Kidney glomerular epithelial cell (primary cell): Measurements from ENCODE around the gene SLC16A12.
"Not testable (repeated sequence)": the region's sequence is repeated elsewhere in the genome, so short reads cannot be mapped to it uniquely, and the experiment has no call there.

ENCODE experiments used
- DNase-seq: peaks from one replicate; lab custom pipeline; 2025; lab: John Stamatoyannopoulos, UW

The SLC16A12 gene

DNA sequence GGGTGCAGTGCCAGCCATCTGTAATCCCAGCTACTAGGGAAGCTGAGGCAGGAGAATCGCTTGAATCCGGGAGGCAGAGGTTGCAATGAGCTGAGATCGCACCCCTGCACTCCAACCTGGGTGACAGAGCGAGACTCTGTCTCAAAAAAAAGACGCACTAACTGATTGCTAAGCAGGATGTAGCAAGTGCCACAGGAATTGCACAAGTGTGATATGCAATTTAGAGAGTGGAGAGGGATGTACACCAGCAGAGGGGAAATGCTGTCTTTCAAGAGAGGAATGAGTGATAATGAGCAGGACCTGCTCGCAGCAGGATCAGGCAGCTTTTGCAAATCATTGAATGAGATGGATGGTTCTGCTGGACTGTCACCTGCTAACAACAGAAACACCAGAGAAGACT, 13.3 kb upstream of the SLC16A12 start:
- no peak for DNase-seq

- DNase-seq, result no peak
These were observed 12.6 kb upstream of the SLC16A12 start for GRCh38 chr10:89547853-89548513.

- not testable (repeated sequence) for DNase-seq
These were observed 11.3 kb upstream of the SLC16A12 start for GRCh38 chr10:89546651-89547050.

DNA sequence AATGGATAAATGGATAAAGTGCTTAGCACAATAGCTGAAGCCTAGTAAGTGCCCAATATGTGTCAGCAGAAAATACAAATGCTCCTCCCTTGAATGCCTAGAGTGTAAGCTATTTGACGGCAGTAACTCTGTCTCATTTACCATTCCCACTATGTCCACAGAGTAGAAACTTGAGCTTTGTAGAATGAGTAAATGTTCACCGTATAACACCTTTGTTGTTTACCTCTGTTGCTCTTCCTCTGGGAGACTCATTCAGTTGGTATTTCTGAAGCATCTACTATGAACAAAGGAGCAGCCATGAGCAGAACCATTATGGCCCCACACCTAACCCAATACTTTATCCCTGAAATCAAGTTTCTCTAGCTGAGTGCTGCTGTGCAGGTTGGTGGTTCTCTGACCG, 8.4 kb upstream of the SLC16A12 start:
- DNase-seq, result no peak

DNA sequence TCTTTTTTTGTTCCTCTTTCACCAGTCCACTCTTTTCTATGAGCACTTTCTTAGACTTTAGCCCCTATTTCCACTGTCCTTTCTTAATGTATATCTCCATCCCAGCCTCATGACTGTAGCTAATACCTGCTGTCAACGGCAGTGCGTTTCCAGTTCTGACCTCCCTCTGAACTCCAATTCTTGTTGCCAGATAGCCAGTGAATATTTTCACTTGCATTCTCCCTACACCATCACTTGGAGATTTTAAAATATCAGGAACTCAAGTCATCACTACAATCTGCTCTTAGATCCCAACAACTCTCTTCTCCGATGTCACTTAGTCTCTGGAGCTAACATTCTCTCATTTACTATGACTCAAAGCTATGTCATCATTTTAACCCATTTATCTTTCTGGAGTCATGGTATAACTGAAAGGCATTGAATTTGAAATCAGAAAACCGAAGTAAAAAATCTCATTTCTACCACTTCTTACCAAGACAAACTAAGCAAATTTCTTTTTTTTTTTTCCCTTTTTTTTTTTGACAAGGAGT, 5.1 kb upstream of the SLC16A12 start:
- no peak for DNase-seq

DNA sequence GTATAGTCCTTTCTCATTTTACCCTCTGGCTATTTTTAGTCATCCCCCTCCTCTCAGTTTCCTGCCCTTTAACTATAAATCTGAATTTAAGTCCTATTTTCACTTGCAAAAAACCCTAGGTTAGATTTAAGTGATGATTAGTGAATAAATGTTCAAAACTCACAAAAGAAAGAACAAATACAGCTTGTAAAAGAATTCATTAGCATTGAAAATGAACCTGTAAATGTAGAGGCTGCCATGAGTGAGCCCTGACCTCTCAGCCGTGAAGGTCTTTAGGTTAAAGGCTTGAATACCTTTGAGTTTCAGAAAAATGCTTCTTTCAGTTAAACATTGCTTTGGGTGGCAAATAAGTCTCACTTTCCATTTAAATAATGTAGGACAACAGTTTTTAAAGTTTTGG, 2.0 kb upstream of the SLC16A12 start:
- no peak for DNase-seq

- DNase-seq, result no peak
These were observed 590 bp upstream of the SLC16A12 start for GRCh38 chr10:89536013-89536354.

DNA sequence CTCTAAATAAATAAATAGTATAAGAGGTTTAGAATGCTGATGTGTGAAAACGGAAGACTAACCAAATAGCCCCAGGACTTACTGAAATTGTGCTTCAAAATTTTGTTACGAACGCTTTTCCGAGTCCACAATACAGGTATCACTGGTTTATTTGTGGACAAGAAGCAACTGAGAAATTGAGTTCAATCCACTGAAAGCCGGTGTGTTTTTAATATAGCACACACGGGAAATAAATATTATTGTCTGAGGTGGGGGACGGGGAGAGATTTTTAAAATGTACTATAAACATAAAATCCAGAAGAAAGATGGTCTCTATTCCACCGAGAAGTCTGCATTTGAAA, 598 bp downstream of the SLC16A12 start:
- DNase-seq, result no peak

GRCh38 chr10:89532476-89532875, 2.9 kb downstream of the SLC16A12 start:
- DNase-seq, result no peak

- DNase-seq, result no peak
These were observed 4.0 kb downstream of the SLC16A12 start for GRCh38 chr10:89531359-89531758.

DNA sequence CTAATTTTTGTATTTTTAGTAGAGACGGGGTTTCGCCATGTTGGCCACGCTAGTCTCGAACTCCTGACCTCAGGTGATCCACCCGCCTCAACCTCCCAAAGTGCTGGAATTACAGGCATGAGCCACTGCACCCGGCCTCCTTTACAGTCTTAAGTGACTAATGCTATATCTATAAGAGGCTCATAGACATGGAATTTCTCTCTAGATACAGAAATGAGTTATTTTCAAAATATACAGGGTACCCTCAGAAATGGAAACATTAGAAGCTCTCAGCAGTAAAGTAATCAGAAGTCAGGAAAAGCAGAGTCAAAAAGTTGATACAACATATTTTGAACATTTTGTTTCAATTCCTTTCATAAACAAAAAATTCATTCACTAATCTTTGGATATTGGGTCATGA, 5.7 kb downstream of the SLC16A12 start:
- DNase-seq, result not testable (repeated sequence)

- DNase-seq, result no peak
These were observed 9.0 kb downstream of the SLC16A12 start for GRCh38 chr10:89526358-89526757.

DNA sequence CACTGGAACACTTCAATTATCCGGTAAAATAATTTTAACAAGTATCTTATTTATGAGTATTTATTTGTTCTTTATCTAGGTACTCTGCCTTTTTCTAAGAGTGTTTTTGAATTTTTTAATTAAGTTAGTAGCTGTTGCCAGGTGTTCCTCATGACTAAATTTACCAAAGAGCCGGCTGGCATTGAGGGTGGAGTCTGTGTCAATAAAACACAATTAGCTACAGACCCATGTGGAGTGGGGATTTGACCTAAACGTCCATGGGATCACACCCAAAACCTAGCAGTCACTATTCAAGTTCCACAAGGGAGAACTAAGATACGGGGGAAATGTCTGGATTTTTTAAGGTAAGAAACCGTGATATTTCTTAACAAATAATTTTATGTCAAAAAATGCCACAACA, 9.8 kb downstream of the SLC16A12 start:
- DNase-seq, result no peak

DNA sequence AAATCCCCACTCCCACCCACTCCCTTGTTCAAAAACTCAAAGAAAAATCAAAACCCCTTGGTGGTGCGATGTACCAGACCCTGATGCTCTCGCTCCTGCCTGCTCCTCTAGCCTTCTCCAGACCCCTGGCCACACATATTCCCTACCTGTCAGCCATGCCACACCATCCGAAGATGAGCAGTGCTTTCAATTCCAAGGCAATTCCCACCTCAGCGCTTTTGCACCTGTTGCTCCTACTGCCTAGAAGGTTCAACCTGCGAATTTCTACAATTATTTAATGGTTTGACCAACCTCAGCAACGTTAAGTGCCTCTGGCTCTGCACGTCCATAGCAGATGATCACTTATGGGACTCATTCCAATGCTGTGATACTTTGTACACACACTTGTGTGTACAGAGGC, 11.1 kb downstream of the SLC16A12 start:
- no peak for DNase-seq

GRCh38 chr10:89523274-89523673, 12.1 kb downstream of the SLC16A12 start:
- no peak for DNase-seq

DNA sequence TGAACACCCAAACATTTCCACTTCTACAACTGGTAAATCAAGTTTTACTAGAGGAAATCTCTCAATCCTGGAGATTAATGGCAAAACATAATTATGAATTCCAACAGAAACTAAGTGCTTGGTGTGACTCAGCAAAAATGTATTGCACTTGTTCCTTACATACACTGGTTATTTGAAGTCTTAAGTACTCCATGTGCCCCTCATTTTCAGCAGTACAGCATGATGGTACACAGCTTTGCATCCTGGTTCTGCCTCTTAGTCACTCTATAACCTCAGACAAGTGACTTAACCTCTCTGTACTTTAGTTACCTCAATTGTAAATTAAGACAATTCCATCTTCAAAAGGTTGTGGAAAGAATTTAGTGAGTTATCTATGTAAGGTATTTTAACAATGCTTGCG, 12.9 kb downstream of the SLC16A12 start:
- DNase-seq, result no peak

DNA sequence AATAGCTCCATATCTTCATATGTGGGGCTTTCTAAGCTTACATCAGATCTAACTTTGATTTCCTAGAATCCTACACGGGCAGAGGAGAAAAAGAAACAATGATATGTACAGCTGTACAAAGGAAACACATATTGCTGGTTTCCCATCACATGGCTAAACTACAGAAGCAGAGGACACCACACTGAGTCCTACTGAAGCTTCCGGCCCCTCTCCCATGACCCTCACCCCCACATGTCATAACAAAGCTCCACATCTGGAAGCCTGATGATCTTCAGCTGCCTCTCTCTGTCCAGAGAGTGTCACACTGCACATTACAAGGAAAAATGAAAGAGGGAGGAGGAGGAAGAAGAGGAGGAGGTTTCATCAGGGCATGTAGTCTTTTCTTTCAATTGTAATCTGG, 14.0 kb downstream of the SLC16A12 start:
- DNase-seq, result no peak

DNA sequence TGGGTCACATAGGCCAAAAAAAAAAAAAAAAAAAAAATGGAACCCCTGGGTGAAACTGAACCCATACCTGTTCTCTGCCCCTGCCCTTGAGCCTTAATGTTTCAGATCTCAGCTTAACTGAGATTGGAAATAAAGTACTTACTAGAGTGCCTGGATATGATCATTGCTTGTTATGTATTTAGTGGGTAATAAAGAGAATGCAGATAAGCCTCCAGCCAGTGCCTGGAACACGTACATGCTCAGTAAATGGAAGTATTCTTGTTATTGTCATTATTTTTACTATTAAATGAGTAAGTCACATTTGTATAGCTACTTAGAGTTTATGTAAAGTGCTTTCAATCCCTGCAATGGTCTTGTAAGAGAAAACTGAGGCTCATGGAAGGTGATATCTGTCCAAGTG, 14.7 kb downstream of the SLC16A12 start:
- DNase-seq, result no peak

GRCh38 chr10:89518876-89519842, 16.2 kb downstream of the SLC16A12 start:
- DNase-seq, result no peak

- DNase-seq, result no peak
These were observed 17.3 kb downstream of the SLC16A12 start for GRCh38 chr10:89518108-89518507.

GRCh38 chr10:89516149-89516832, 19.1 kb downstream of the SLC16A12 start:
- DNase-seq, result peak; percentile 96

GRCh38 chr10:89515031-89515841, 20.2 kb downstream of the SLC16A12 start:
- peak; percentile 92 for DNase-seq
